ENCODE measurements around the gene C11orf24. TPM values are rescaled to one million over a fixed set of nuclear protein-coding genes. Genes with fewer than 3 reads are reported as not detected.

C11orf24 gene
- polyA plus RNA-seq, 3 donors = 19.1 to 27.1 (median 25.1) TPM

DNA sequence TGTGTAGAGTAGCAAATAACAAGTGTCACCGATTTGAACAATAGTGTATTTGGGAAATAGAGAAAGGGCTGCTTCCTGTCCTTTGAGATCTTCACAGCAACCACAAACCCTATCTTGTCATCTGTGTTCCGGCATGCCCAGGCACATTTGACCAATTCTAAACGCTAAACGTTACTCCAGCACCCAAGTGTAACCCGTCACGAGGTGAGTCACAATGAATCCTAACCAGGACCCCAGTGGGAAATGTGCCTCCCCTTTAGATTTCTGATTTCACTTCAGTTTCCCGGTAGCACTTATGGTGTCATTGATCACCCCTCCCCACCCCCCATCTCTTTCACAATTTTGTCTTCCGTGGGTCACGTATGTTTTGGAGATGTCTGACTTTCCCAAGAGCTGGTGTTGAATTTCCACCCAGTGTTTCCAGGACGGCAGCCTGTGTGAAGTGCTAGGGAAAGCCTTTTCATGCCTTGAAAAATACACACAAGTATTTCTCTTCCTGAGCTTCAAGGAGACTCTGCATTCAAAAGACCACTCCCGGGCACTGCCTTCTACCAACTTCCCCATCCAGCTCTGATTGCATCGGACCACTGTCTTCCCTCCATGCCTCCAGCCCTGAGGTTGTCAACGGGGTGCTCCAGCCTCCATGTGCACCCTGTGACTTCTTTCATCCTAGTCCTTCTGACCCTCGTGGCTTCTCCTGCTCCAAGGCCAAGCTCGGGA is 10.5 kb upstream of the C11orf24 start:
- no peak for DNase-seq (ENCODE audit: extremely low read depth in 1 of 11, low read depth in 9 of 11, low spot score in 4 of 11)

DNA sequence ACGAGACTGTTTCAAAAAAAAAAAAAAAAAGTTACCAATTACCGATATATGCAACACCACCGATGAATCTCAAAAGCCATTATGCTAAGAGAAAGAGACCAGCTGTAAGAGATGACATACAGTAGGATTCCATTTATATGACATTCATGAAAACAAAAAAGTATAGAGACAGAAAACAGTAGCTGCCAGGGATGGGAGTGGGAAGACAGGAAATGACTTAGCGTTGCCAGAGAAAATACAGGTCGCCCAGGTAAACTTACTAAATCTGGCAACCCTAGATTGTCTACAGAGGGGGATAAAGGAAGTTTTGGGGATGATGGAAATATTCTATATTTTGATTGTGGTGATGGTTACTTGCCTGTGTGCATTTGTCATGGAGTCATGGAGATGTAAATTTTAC is 7.9 kb upstream of the C11orf24 start:
- DNase-seq (ENCODE audit: extremely low read depth in 1 of 11, low read depth in 9 of 11, low spot score in 4 of 11) = no peak

DNA sequence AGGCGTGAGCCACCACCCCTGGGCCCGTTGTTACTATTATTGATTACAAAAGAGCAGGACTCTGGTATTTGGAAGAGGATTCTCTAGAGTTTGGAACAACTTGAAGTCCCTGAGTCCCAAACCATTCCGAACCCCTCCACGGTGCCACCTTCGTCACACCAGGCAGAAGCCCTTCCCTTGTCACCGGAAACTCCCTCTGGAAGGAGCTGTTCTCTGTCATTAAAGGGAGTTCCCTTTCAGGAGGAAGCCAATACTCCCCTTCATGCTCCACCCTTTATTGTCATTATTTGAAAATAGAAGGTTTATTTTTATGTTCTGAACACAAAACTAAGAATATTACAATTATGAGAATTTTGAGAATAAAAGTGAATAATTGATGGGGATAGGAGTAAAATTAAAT is 5.1 kb upstream of the C11orf24 start:
- no peak for DNase-seq (ENCODE audit: extremely low read depth in 1 of 11, low read depth in 9 of 11, low spot score in 4 of 11)

DNA sequence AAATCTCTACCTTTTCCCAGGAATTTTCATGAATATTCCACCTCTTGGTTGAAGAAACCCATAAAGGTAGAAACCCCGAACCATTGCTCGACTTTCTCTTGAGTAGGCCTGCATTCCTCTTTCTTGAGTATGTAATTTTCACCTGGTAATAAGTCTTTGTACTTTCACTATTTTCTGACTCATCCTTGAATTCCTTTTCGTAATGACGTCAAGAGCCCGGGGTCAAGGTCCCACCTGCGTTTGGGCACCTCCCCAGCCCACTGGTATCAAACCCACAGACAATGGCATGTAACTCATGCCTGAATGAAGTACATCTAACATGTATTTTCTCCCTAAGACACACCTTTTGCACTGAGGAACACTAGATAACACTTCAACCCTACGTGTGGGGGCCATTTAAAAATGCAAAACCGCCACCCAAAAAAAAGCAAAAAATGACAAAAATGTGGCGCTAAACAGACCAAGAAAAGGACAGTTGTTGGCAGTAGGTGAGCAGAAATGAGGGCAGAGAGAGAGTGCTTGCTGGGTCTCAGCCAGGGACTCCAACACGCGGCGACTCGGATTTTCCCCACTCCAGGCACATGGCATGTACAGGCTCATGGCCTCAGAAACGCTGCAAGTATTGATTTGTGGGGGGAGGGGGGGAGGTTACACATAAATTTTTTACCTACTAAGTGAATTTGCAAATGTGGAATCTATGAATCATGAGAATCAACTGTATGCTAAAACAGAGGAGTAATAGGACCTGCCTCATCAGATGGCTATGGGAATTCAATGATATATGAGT is 4.1 kb upstream of the C11orf24 start:
- no peak for DNase-seq (ENCODE audit: extremely low read depth in 1 of 11, low read depth in 9 of 11, low spot score in 4 of 11)

DNA sequence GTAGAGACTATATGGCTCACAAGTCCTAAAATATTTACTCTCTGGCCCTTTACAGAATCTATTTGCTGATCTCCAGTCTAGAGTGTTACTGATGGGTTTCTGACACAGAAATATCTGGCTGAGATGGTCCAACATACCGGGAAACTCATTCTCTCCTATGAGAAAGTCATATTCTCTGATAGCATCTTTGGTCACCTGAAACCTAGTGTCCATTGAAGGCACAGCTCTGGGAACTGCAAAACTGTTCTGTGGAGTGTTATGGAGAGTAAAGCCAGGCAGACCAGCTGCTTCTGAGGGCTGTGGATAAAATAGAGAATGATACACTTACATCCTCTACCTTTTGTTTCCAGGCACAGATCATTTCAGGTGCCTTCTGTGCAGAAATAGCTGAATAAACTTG is 2.5 kb upstream of the C11orf24 start:
- DNase-seq (ENCODE audit: extremely low read depth in 1 of 11, low read depth in 9 of 11, low spot score in 4 of 11) = no peak

DNA sequence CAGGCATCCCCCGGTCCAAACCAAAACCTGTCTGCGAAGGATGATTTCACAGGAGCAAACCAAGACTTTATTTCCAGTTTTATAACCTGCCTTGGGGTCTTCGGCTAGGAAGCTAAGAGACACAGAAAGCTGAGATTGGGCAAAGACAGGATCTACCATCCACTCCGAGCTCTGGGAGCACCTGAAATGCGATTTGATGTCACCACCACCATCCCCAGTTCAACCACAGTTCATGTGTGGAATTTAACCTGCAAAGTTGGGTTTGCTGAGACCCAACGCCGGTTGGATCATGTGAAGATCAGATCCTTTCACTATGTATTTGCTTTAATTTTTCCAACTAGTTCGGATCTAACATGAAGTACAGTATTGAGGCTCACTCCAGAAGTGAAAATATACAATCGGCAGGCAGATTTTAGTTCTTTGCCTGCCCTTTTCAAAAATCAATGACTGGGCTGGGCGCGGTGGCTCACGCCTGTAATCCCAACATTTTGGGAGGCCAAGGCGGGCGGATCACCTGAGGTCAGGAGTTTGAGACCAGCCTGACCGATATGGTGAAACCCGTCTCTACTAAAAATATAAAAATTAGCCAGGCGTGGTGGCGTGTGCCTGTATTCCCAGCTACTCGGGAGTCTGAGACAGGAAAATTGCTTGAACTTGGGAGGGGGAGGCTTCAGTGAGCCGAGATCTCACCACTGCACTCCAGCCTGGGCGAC is 1.4 kb upstream of the C11orf24 start:
- no peak for DNase-seq (ENCODE audit: extremely low read depth in 1 of 11, low read depth in 9 of 11, low spot score in 4 of 11)

DNA sequence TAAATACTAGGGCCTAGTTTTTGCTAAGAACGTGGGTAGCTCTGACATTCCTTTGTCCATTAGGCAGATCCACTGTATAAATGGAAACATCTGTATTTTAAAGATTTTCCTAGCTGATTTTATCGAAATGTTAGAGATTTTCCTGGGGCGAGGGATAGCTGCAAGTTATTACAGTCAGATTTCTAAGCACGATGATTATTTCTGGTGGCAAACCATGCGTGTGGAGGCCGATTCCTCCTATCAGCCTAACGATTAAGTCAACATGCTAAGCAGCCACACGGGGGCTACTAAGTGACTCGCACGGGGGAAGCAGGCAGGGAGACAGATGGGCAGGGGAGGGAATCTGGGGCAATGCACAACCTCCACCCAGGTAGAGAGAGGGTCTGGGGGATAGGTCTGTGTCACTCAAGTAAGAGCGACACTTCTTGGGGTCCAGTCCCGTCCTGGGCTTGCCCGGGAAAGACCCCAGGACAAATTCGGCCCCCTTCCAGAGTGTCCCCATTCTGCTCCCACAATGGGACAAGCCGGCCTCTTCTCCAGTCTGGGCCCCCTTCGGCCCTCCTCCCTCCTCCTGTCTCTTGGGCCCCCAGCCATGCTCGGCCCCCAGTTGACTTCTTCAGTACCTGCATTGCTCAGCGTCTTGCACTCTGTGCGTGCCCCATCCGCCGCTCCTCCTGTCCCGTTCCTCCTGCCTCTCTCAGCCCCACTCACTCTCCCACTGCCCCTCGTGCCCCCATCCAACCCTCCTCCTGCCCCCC is 571 bp downstream of the C11orf24 start:
- DNase-seq (ENCODE audit: extremely low read depth in 1 of 11, low read depth in 9 of 11, low spot score in 4 of 11) = peak in 8 of 11 donors; percentile 39 to 57 (median 42)

DNA sequence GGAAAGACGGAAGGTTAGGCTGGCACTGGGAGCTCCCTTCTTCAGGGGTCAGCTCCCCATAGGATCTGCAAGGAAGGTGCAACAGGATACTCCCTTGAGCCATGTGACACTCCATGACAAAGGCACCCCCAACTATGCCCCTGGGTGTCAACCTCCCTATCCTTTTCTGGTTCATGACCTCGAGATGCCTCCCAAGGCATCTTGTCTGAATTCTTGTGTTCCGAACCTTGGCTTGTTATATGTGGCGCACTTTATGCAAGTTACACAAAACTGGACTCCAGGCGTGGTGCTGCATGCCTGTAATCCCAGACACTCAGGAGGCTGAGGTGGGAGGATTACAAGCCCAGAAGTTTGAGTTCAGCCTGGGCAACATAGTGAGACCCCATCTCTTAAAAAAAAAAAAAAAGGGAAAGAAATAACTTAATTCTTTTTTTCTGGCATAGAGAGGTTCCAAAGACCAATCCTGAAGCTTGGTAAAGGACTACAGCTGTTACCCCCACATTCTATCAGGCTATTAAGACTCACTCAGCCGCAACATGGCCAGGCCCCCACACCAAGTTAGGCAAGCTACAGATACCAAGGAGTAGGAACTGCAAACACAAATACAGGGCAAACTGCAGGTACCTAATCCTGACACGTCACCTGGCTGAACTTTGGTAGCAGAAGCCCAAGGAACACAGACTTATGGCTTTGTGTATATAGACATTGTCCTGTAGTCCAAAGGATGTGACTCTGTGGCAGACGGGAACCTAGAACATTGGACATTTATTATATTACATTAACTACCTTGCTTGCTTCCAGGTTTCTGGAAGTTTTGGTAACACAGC is 1.4 kb downstream of the C11orf24 start:
- no peak for DNase-seq (ENCODE audit: extremely low read depth in 1 of 11, low read depth in 9 of 11, low spot score in 4 of 11)

DNA sequence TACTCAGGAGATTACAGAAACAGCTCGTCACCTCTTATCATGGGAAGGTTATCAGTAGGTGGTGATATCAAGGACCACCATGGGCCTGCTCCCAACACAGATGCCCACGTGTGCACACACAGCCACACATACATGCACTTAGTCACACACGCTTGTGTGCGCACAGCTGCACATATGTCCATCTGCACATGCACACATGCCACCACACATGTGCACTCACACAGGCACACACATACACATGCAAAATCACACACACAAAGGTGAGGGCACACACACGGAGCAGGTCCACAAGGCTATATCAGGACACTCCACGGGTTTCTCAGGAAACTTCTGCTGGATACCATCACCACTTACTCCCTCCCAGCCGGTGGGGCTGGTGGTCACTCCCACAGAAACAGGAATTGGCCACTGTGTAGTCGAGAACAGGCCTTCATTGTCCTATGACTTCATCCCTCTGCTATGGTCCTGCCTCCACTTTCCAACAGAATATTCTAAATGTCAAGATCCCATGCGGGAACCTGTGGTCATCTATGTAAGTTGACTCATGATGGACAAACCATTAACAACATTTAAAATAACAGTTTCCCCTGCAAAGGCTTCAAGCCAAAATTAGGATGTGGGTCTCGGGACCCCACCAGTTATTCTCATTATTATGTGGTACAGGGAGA is 2.2 kb downstream of the C11orf24 start:
- no peak for DNase-seq (ENCODE audit: extremely low read depth in 1 of 11, low read depth in 9 of 11, low spot score in 4 of 11)

DNA sequence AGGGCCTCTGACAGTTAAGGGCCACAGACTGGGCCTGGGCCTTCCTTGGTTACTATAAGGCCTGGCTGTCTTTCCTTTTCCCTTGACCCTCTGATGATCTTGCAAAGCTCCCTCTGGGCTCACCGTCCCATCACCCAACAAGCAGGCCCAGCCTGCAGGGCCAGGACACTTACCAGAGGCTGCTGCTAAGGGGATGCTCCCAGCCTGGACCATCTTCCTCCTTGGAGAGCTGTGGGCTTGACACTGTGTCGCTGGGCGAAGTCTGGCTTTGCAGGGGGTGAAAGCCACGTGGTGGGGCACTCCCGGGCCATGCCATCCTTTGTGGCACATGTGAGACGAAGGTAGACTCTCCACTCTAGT is 3.9 kb downstream of the C11orf24 start:
- DNase-seq (ENCODE audit: extremely low read depth in 1 of 11, low read depth in 9 of 11, low spot score in 4 of 11) = no peak

DNA sequence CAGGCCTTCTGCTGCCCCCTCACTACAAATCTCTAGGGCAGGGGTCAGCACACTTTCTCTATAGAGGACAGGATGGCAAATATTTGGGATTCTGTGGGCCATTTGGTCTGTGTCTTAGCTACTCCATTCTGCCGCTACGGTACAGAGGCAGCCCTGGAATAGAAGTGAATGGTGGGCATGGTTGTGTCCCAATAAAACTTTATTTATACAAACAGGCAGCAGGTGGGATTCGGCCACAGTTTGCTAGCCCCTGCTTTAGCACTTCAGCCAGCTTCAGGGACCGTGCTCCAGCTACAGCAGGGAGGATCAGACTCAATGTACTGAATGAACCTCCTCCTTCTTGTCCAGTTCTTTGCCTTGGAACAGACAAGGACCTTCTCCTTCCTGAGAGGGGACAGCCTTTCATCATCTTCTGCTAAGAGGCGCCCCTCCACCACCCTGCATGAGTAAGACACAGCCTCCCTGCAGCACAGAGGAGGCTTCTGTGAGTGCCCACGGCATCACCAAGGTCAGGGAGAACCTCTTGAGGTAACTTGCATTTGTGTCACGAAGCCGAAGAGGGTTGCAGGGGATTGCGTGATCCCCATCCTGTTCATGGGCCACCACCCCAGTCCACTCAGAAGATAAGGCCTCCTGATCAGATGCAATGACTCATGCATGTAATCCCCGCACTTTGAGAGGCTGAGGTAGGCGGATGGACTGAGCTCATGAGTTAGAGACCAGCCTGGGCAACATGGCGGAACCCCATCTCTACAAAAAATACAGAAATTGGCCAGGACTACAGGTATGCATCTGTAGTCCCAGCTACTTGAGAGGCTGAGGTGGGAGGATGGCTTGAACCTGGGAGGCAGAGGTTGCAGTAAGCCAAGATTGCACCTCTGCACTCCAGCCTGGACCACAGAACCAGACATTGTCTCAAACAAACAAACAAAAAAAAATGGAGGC is 4.6 kb downstream of the C11orf24 start:
- DNase-seq (ENCODE audit: extremely low read depth in 1 of 11, low read depth in 9 of 11, low spot score in 4 of 11) = no peak

DNA sequence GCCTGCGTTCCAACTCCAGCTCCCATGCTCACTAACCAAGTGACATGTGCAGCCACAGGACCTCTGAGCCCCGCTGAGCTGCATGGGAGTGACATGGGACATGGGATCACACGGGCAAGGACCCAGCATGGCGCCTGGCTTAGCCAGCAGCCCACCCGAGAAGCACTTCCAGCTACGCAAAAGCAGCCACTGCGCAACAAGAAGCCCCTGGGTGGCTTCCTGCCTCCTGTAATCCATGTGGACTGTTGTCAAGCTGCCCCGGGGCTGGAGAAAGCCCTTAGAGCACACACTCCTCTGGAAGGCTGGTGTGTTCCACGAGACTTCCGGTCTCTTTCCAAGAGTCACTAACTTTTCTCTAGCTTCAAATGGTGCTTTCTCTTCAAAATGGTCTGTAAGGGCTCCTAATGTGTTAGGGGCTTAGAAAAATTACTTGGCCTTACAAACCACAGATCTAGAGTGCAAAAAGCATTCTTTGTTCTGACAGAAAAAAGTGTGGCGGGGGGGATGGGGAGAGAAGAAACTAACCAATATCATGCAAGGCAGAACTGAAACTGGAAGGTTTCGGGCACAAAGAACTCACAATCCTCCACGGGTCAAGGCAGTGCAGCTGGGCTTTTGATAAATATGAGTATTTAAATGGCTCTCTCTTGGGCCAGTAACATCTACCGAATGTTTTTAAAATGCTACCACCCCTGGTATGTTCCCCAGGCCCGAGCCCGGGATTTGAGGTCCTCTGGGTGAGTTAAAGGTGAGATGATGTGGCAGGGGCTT is 5.5 kb downstream of the C11orf24 start:
- DNase-seq (ENCODE audit: extremely low read depth in 1 of 11, low read depth in 9 of 11, low spot score in 4 of 11) = no peak

DNA sequence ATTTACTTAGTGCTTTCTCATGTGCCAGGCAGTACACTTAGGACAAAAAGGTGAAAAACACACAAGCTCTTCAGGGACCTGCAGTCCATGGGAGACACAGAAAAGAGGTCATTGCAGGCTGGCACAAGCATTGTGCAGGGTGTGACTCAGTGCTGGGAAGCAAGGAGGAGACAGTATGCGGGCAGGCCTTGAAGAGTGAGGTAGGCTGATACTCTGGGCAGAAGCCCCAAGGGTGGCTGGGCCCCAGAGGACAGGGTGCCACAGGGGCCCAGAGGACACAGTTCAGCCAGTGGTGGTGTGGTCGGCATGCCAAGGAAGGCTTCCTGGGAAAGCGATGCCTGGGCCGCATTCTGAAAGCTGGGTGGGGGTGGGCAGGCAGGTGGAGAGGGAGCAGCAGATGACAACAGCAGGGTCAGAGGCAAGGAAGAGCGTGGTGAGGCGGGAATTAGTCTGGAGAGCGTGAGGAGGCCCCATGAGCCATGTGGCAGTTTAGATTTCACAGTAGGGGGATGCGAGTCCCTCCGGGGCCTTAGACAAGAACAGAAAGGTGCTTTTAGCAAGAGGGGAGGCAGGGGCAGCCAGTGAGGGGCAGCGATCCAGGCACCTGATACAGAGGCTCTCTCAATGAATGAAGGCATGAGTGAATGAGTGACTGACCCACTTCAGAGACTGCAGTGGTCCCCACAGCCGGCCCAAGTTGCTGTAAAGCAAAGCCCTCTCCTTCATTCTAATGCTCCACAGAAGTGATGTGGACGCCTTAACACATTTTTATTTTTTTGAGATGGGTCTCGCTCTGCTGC is 6.8 kb downstream of the C11orf24 start:
- no peak for DNase-seq (ENCODE audit: extremely low read depth in 1 of 11, low read depth in 9 of 11, low spot score in 4 of 11)

DNA sequence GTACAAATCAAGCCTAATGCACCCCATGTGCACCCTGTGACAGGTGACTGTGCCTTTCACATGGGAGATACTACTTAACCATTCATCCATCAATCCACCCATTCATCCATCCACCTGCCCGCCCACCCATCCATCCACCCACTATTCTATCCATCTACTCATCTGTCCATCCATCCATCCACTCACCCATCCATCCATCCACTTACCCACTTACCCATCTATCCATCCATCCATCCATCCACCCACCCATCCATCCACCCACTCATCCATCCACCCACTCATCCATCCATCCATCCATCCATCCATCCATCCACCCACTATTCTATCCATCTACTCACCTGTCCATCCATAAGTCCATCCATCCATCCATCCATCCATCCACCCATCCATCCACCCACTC is 7.5 kb downstream of the C11orf24 start:
- no peak for DNase-seq (ENCODE audit: extremely low read depth in 1 of 11, low read depth in 9 of 11, low spot score in 4 of 11)

DNA sequence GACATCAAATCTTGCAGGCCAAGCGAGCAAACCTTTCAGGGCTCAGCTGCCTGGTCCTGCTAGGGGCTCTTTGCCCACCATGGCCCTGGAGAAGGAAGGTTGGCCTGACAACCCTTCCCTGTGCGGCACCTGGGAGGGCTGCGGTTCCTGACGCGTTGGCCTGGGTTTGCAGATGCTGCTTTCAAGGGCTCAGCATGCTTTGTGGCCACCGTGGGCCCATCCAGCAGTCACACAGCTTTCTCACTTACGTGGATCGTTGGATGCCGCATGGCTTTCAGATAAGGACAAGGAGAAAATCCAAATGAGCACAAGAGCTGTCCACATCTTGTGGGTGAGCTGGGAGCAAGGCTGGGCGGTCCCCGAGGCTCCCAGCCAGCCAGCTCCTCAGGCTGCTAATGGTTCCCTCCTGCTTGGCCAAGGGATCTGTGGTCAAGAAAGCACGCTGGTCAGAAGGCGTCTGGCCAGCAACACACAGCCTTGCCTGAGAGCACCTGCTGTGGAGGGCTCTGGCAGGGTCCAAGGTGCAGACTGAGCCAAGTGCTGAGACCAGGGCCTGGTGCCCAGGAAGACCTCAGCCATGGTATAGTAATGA is 8.2 kb downstream of the C11orf24 start:
- no peak for DNase-seq (ENCODE audit: extremely low read depth in 1 of 11, low read depth in 9 of 11, low spot score in 4 of 11)
